KG1 (cell line): ENCODE measurements around the gene HLA-B.

ENCODE experiments used
- DNase-seq: peaks from one replicate; lab custom pipeline; 2025; lab: John Stamatoyannopoulos, UW

Gene HLA-B

GRCh38 chr6:31352683-31353383 is 4.1 kb downstream of the HLA-B start:
- DNase-seq = no peak

DNA sequence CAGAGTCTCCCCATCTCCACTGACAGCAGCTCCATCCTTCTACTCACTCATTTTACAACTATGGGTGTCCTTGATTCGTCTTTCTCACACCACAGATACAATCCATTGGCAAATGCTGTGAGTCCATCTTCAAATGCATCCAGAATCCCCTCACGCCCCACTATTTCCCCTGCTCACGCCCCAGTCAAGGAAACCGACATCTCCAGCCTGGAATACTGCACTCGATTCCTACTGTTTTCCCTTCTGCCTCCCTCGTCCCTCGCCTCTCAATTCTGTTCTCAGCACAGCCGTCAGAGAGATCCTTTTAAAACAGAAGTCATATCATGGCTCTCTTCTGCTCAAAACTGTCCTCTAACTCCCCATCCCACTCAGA is 4.7 kb downstream of the HLA-B start:
- DNase-seq = no peak

DNA sequence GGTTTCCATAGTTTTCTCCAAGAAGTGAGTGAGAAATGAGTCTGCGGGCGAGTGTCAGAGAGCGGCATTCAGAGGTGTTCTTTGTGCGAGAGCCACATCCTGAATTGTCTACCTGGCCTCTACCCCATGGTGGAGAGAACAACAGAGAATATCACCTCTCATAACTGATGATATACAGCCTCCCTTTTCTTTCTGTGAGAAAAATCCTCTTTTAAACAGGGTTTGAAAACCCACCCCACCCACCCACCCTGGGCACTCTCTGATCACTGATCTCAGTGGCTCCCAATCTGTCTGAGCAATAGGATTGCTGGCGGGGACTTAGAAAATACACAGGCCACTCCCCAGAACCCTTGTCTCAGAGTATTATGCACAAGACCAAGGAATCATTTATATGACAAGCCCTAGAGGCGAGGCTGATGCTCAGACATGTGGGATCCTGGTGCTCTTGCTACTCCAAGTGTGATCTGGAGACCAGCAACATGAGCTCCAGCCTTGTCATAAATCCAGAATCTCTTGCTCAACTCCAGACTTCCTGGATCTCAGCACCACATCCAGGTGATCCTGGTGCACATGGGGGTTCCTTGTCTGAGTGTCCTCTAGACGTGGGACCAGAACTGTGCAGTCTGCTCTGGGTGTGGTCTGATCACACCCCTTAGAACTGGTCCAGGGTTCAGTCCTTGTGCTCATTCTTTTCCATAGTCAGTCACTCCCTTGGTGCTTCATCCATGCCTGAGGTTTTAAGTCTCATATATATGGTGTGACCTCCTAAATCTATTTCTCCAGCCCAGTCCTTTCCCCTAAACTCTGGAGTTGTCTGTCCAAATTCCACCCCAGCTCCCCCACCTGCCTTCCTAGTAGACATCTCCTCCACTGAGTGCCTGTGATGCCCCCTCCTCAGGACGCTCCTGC is 5.3 kb downstream of the HLA-B start:
- no peak for DNase-seq

DNA sequence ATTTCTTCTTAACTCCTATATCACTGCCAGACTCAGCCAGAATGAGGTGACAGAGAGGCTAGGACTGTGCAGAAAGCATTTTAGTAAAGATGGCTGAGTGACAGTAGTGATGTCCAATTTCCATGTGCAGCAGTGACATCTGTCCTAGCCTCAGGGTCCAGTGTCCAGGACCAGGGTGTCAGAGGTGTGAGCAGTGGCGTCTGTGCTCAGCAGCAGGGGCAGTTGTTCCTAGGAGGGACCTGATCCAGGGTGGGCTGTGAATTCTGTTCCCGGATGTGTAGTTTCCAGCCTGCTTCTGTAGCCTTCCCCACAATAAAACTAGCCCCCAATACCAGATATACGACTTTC is 6.0 kb downstream of the HLA-B start:
- no peak for DNase-seq

- no peak for DNase-seq
These were observed 6.6 kb downstream of the HLA-B start for GRCh38 chr6:31350196-31351032.

DNA sequence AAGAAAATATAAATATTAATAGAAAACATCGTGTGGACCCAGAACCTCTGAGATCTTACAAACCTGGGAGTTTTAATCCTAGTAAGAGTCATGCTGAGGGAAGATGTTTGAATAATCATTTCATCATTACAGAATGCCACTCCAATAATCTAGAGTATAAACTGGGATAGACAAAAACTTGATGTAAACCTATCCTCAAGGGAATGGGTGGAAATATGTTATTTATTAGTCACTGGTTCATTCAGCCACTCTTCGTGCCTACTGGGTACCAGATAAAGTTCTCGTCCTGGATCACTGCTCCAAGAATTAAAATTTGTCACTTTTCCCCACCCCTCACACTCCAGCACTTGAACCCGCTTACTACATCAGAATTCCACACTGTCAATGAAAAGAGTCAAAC is 7.7 kb downstream of the HLA-B start:
- DNase-seq = no peak

GRCh38 chr6:31345026-31345730 is 11.8 kb downstream of the HLA-B start:
- DNase-seq = no peak

DNA sequence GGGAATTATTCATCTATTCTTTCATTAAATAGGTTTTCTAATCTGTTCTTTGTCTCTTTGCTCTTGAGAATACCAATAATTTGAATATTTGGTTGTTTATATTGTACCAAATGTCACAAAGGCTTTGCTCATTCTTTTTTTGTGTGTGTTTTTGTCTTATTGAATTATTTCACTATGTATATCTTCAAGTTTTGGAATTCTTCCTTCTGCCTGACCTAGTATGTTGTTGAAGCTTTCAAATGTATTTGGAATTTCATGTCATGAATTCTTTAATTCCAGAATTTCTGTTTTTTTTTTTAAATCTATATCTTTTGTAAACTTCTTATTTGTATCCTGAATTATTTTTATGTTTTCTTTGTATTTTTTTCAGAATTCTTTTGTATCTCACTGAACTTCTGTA is 16.8 kb downstream of the HLA-B start:
- DNase-seq = no peak

GRCh38 chr6:31339210-31339609 is 17.8 kb downstream of the HLA-B start:
- no peak for DNase-seq

DNA sequence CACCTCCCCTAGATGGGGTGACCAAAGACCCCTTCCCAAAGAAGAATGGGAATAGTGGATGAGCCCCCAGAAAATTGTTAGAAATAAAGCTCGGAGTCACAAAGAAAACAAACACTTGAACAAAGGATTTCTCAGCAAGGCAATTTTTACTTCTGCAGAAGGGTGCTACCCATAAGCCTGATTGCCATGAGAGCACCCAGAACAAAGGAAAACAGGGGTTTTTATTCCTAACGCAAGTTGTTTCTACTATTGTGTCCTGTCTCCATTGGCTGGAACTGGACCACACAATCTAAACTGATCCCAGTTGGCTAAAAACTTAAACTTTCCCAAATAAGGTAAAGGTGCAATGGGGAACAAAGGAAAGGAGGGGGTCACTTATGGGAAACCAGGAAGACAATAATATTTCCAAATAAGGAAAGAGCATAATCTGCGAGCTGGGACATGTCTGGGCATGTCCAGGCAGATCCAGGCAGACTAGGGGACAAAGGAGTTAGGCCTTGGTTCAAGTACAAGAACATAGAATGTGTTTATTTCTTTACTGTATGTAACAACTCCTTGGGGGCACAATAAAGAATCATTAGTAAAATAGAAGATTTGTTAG is 20.0 kb downstream of the HLA-B start:
- no peak for DNase-seq

GRCh38 chr6:31332637-31333602 is 24.1 kb downstream of the HLA-B start:
- no peak for DNase-seq

- no peak for DNase-seq
These were observed 28.5 kb downstream of the HLA-B start for GRCh38 chr6:31328355-31328960.

- no peak for DNase-seq
These were observed 35.2 kb downstream of the HLA-B start for GRCh38 chr6:31321820-31322219.

GRCh38 chr6:31321005-31321707 is 35.8 kb downstream of the HLA-B start:
- DNase-seq = no peak

DNA sequence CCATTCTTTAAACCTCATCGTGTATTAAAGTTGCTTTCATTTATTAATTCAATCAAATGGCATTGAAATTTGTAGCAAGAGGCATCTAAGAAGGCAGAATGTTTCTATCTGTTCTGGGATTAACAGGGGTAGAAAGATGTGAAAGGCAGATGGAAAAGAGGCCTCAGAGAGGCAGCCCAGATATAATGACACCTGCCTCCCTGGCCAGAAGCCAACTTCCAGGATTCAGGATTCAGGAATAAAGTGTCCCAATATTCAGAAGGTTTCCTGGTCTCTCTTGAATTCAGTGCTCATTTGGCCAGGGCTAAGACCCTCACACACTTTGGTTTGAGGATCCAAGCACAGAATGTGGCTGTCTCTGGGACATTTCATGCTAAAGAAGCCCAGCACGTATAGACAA is 39.9 kb downstream of the HLA-B start:
- no peak for DNase-seq

GRCh38 chr6:31309641-31310040 is 47.3 kb downstream of the HLA-B start:
- no peak for DNase-seq

GRCh38 chr6:31308845-31309175 is 48.2 kb downstream of the HLA-B start:
- no peak for DNase-seq

GRCh38 chr6:31308050-31308844 is 48.7 kb downstream of the HLA-B start:
- no peak for DNase-seq

GRCh38 chr6:31307669-31308049 is 49.3 kb downstream of the HLA-B start:
- DNase-seq = no peak
